Mesenchymal stem cell (in vitro differentiated cells and primary cell): ENCODE measurements around the gene ZHX3.

Experiments
- DNase-seq: peaks from one replicate; pipeline ENCODE4 v3.0.0-alpha.2; 2013
- H2AFZ ChIP-seq: one replicate; pipeline ENCODE4 v1.6.1; 2013; ENCODE audit warnings: low read depth, mild to moderate bottlenecking, control low read depth, inconsistent platforms, low read length, moderate library complexity
- H2AK5ac ChIP-seq: 2 replicates; pipeline ENCODE4 v1.6.1; 2013; ENCODE audit warnings: low read length, moderate library complexity, mild to moderate bottlenecking, inconsistent platforms; ENCODE audit not compliant: severe bottlenecking
- H2BK120ac ChIP-seq: one replicate; pipeline ENCODE4 v1.6.1; 2013; ENCODE audit warnings: low read depth, mild to moderate bottlenecking, inconsistent platforms, low read length, moderate library complexity
- H2BK12ac ChIP-seq, 2 experiments: one replicate each; pipeline ENCODE4 v1.6.1; 2013; ENCODE audit warnings: inconsistent platforms in 2 of 2, low read length in 2 of 2, mild to moderate bottlenecking in 2 of 2, moderate library complexity in 2 of 2, control low read depth in 1 of 2
- H2BK15ac ChIP-seq: one replicate; pipeline ENCODE4 v1.6.1; 2013; ENCODE audit warnings: mild to moderate bottlenecking, low read depth, inconsistent platforms; ENCODE audit not compliant: poor library complexity, severe bottlenecking
- H2BK5ac ChIP-seq: 2 replicates; pipeline ENCODE4 v1.6.1; 2013; ENCODE audit warnings: low read depth, mild to moderate bottlenecking, low read length, control low read depth, inconsistent platforms; ENCODE audit not compliant: poor library complexity, severe bottlenecking
- H3K14ac ChIP-seq, 2 experiments: one replicate each; pipeline ENCODE4 v1.6.1; 2013; ENCODE audit warnings: inconsistent platforms in 2 of 2, low read length in 2 of 2, control low read depth in 1 of 2, mild to moderate bottlenecking in 1 of 2, moderate library complexity in 1 of 2
- H3K18ac ChIP-seq, 2 experiments: one replicate each; pipeline ENCODE4 v1.6.1; 2013; ENCODE audit warnings: inconsistent platforms in 2 of 2, low read length in 2 of 2, control low read depth in 1 of 2, low read depth in 1 of 2, mild to moderate bottlenecking in 1 of 2
- H3K23ac ChIP-seq, 2 experiments: one replicate each; pipeline ENCODE4 v1.6.1; 2013; ENCODE audit warnings: inconsistent platforms in 2 of 2, low read length in 2 of 2, mild to moderate bottlenecking in 2 of 2, moderate library complexity in 2 of 2, control low read depth in 1 of 2
- H3K27ac ChIP-seq: 2 replicates; pipeline ENCODE4 v1.5.1; 2013; ENCODE audit warnings: mild to moderate bottlenecking, moderate library complexity, low read length, control low read depth, inconsistent platforms; ENCODE audit not compliant: poor library complexity, severe bottlenecking
- H3K27me3 ChIP-seq, 2 experiments: 2 replicates each; pipeline versions ENCODE4 v1.6.1 to v1.7.0; 2013; ENCODE audit warnings: low read length in 2 of 2, mild to moderate bottlenecking in 2 of 2, moderate library complexity in 2 of 2, control low read depth in 1 of 2, inconsistent platforms in 1 of 2; ENCODE audit not compliant: control insufficient read depth in 1 of 2, insufficient read depth in 1 of 2
- H3K36me3 ChIP-seq, 2 experiments: 2 replicates each; pipeline versions ENCODE4 v1.6.1 to v1.7.0; 2013; ENCODE audit warnings: low read length in 2 of 2, control low read depth in 1 of 2, inconsistent platforms in 1 of 2, low read depth in 1 of 2, mild to moderate bottlenecking in 1 of 2; ENCODE audit not compliant: insufficient read depth in 2 of 2, control insufficient read depth in 1 of 2
- H3K4ac ChIP-seq, 2 experiments: one replicate each; pipeline ENCODE4 v1.6.1; 2013; ENCODE audit warnings: inconsistent platforms in 2 of 2, low read length in 2 of 2, mild to moderate bottlenecking in 2 of 2, moderate library complexity in 2 of 2, control low read depth in 1 of 2, low read depth in 1 of 2
- H3K4me1 ChIP-seq: 2 replicates; pipeline ENCODE4 v1.6.1; 2013; ENCODE audit warnings: low read depth, low read length, control low read depth; ENCODE audit not compliant: control insufficient read depth, insufficient read depth
- H3K4me2 ChIP-seq: 2 replicates; pipeline ENCODE4 v1.6.1; 2013; ENCODE audit warnings: low read length, mild to moderate bottlenecking, inconsistent platforms; ENCODE audit not compliant: poor library complexity, severe bottlenecking
- H3K4me3 ChIP-seq, 2 experiments: 2 replicates each; pipeline versions ENCODE4 v1.5.1 to v1.7.0; 2013; ENCODE audit warnings: low read length in 2 of 2, mild to moderate bottlenecking in 2 of 2, control low read depth in 1 of 2, low read depth in 1 of 2; ENCODE audit not compliant: insufficient read depth in 1 of 2
- H3K79me1 ChIP-seq: replicated peaks from 2 replicates; pipeline ENCODE4 v1.6.1; 2013; ENCODE audit warnings: mild to moderate bottlenecking, control low read depth, low read length, inconsistent platforms; ENCODE audit not compliant: poor library complexity, severe bottlenecking
- H3K9ac ChIP-seq: 2 replicates; pipeline ENCODE4 v1.7.0; 2013; ENCODE audit warnings: mild to moderate bottlenecking, low read length, moderate library complexity
- H3K9me3 ChIP-seq: 2 replicates; pipeline ENCODE4 v1.7.0; 2013; ENCODE audit warnings: mild to moderate bottlenecking, low read length; ENCODE audit not compliant: control insufficient read depth
- H4K8ac ChIP-seq: one replicate; pipeline ENCODE4 v1.6.1; 2013; ENCODE audit warnings: inconsistent platforms, mild to moderate bottlenecking, low read length, moderate library complexity
- H4K91ac ChIP-seq: one replicate; pipeline ENCODE4 v1.6.1; 2013; ENCODE audit warnings: mild to moderate bottlenecking, low read length, inconsistent platforms
- WGBS: methylation state at CpG from one replicate; pipeline ENCODE4 v1.1.7; 2013; ENCODE audit warnings: mixed read lengths; 5-methylcytosine and 5-hydroxymethylcytosine counted together

The ZHX3 gene

DNA sequence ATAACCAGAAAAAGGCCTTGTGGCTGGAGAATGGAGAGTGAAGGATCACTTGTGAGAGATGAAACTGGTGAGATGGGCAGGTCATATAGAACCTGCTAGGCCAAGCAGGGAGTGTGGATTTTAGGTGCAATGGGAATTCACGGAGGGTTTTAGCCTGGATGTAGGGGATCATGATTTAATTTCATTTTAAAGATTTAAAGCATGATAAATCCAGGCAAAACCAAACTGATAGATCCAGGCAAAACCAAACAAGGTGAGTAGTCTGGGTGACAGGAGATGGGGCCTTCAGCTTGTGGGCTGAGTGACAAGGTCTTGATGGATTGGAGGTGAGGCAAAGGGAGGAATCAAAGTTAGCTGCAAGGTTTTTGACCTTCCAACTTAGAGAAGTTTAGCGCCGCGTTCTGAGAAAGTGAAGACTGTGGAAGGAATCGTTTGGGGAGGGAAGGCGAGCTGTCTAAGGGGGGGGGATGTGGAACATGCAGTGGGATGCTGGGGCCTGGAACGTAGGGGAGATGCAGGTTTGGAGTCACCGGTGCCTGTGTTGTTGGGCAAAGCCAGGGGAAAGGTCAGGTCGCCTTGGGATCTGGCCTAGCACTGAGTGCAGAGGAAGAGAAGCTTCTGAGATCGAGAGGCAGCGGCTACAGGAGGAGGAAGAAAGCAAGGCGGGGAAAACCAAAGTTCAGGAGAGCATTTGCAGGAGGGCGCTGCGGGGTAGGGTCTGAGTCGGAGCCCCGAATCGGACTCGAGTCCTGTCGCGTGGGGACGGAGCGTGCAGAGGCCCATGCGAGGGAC lies 181.4 kb downstream of the ZHX3 start:
- no peak overlapping the region for H3K27ac ChIP-seq
- peak overlapping the region; percentile 43 to 84 for H3K4me3 ChIP-seq
- peak overlapping the region; percentile 11 to 35 for H2BK12ac ChIP-seq
- WGBS = 44% methylated on average over 22 of the region's 23 CpGs
- peak overlapping the region; percentile 69 for H4K8ac ChIP-seq
- H3K23ac ChIP-seq = peak overlapping the region in 1 of 2 experiments; percentile 77
- H3K79me1 ChIP-seq = no peaks in the 10 kb centered on the region
- H3K18ac ChIP-seq = peak overlapping the region in 1 of 2 experiments; percentile 54
- no peak overlapping the region for H3K14ac ChIP-seq
- H2BK15ac ChIP-seq = peak overlapping the region; percentile 0
- peaks cover 0 to 12% of the 10 kb centered on the region in 2 experiments for H3K36me3 ChIP-seq
- peak overlapping the region; percentile 90 for H3K9ac ChIP-seq
- H2AK5ac ChIP-seq = no peak overlapping the region
- no peaks in the 10 kb centered on the region for H3K27me3 ChIP-seq
- H3K4me1 ChIP-seq = peaks cover 32% of the 10 kb centered on the region
- no peaks in the 10 kb centered on the region for H3K9me3 ChIP-seq
- H2BK120ac ChIP-seq = no peak overlapping the region
- H2AFZ ChIP-seq = peak overlapping the region; percentile 59
- peak overlapping the region; percentile 46 to 83 for H3K4ac ChIP-seq
- no peak for DNase-seq
- H3K4me2 ChIP-seq = peak overlapping the region; percentile 85
- no peak overlapping the region for H2BK5ac ChIP-seq
- no peak overlapping the region for H4K91ac ChIP-seq

- DNase-seq = peak; percentile 45
- Histone ChIP-seq H2BK120ac (no peak overlapping the region), H3K4me3 (no peak overlapping the region), H3K36me3 (peaks cover 0 to 12% of the 10 kb centered on the region in 2 experiments), H3K14ac (no peak overlapping the region), H3K9ac (no peak overlapping the region), H2AK5ac (no peak overlapping the region), H4K8ac (no peak overlapping the region), H3K79me1 (no peaks in the 10 kb centered on the region), H3K4ac (no peak overlapping the region), H2BK12ac (peak overlapping the region; percentile 21 to 49), H3K23ac (no peak overlapping the region), H4K91ac (no peak overlapping the region), H3K18ac (no peak overlapping the region), H3K27me3 (no peaks in the 10 kb centered on the region), H2BK15ac (no peak overlapping the region), H3K4me2 (no peak overlapping the region), H3K27ac (no peak overlapping the region), H3K9me3 (no peaks in the 10 kb centered on the region), H2BK5ac (no peak overlapping the region), H3K4me1 (peaks cover 26% of the 10 kb centered on the region), H2AFZ (no peak overlapping the region)
- 47% methylated on average over 13 of the region's 13 CpGs for WGBS
These were observed 182.2 kb downstream of the ZHX3 start for GRCh38 chr20:41135187-41135887.

DNA sequence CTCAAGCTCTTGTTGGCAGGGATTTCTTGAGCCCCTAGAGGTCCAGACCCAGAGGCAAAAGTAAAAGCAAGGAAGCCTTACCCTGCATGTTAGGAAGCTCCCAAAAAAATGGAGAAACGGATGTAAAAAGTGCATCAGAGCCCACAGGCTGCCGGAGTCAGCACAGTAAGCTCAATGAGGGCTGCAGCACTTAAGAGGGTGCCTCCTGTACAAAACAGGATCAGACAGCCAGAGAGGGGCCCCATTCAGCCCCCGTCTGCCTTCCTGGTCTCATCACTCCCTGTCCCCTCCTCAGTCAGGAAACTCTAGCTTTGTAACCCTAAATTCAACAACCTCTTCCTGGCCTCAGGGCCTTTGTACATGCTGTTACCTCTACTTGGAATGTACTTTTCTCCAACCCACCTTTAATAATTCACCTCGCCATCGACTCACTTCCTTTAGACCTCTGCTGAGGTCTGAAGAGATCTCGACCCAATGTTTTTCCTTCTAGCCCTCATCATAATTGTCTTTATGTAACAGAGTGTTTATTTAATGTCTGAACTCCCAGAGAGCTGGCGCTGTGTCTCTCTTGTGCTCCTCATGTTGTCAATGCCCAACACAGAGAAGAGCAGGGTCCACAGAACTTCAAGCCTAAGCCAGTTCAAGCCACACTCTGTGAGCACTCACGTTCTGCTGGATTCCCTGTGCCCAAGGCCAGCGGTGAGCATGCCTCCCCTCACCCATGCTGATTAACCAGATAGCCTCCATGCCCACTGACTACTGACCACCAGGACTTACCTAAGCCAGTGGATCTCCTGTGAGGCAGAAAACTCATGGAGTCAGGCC lies 183.0 kb downstream of the ZHX3 start:
- Histone ChIP-seq H2BK5ac (no peak overlapping the region), H3K18ac (no peak overlapping the region), H3K9ac (no peak overlapping the region), H2BK12ac (no peak overlapping the region), H3K9me3 (no peaks in the 10 kb centered on the region), H3K23ac (no peak overlapping the region), H3K14ac (no peak overlapping the region), H3K27ac (no peak overlapping the region), H3K4me1 (peaks cover 19% of the 10 kb centered on the region), H3K4me2 (no peak overlapping the region), H3K36me3 (peaks cover 0 to 13% of the 10 kb centered on the region in 2 experiments), H2BK15ac (no peak overlapping the region), H4K8ac (no peak overlapping the region), H2AK5ac (no peak overlapping the region), H2BK120ac (no peak overlapping the region), H3K79me1 (no peaks in the 10 kb centered on the region), H2AFZ (no peak overlapping the region), H3K4ac (no peak overlapping the region), H3K27me3 (no peaks in the 10 kb centered on the region), H3K4me3 (no peak overlapping the region), H4K91ac (peak overlapping the region; percentile 54)
- DNase-seq = no peak
- WGBS = 79% methylated on average over 7 of the region's 9 CpGs
